BJ (cell line): ENCODE data around the gene GLT8D2. TPM values are rescaled to one million over a fixed set of nuclear protein-coding genes. Genes with fewer than 3 reads are reported as not detected.
A peak's percentile ranks its signal among the peaks of the same experiment; 100 is the strongest.

Source experiments
- CTCF ChIA-PET: fragments of 350-600 bp; formaldehyde crosslinking; extraction: SDS; loops from one replicate; lab custom pipeline; 2021; ENCODE audit warnings: antibody characterized with exemption, inconsistent platforms; lab: Yijun Ruan, JAX
- POLR2A ChIA-PET: fragments of 300-600 bp; sonication (Branson Sonifier 250); formaldehyde crosslinking; extraction: SDS; loops from one replicate; lab custom pipeline; 2021; ENCODE audit warnings: antibody characterized with exemption; lab: Charles Lee
- DNase-seq: peaks from one replicate; pipeline ENCODE4 v3.0.0-alpha.2; 2011; ENCODE audit warnings: low read depth
- H3K27me3 ChIP-seq: 2 replicates; pipeline ENCODE4 v1.6.0; 2011; ENCODE audit warnings: low read length; ENCODE audit not compliant: control insufficient read depth, insufficient read depth
- H3K36me3 ChIP-seq: 2 replicates; pipeline ENCODE4 v1.5.1; 2011; ENCODE audit warnings: low read length; ENCODE audit not compliant: control insufficient read depth, insufficient read depth
- H3K4me3 ChIP-seq: 2 replicates; pipeline ENCODE4 v1.5.1; 2011; ENCODE audit warnings: low read depth, mild to moderate bottlenecking, control low read depth, low read length
- polyA plus RNA-seq: library from polyadenylated mRNA; depleted of rRNA; stranded (reverse); fragments of >200 nt; gene quantifications from 2 replicates; pipeline ENCODE4 v1.2.3, GENCODE V29; 2011
- TF ChIP-seq, protein P1 (sequence below): IDR thresholded peaks from 2 replicates; pipeline ENCODE4 v1.5.1; 2011; ENCODE audit warnings: low read depth, mild to moderate bottlenecking, control low read depth, inconsistent platforms, low read length, moderate library complexity; ENCODE audit not compliant: insufficient read depth

The GLT8D2 gene
- polyA plus RNA-seq, 1 experiment = 67.6 TPM

DNA sequence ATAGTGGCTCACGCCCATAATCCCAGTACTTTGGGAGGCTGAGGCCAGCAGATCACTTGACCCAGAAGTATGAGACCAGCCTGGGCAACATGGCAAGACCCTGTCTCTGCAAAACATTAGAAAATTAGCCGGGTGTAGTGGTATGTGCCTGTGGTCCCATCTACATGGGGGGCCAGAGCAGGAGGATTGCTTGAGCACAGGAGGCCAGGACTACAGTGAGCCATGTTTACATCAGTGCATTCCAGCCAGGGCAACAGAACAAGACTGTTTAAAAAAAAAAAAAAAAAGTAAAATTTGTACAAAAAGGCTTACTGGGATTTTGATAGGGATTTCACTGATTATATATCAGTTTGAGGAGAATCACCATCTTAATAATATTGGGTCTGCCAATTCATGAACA lies 22.1 kb upstream of the GLT8D2 start:
- peaks cover 1% of the 10 kb centered on the region; the same call in 1 of the 2 replicates for H3K36me3 ChIP-seq
- H3K4me3 ChIP-seq = no peak overlapping the region
- no peaks in the 10 kb centered on the region for H3K27me3 ChIP-seq
- ChIA-PET POLR2A (no interaction called here), CTCF (no interaction called here)
- DNase-seq = no peak
- TF ChIP-seq, protein P1, sequence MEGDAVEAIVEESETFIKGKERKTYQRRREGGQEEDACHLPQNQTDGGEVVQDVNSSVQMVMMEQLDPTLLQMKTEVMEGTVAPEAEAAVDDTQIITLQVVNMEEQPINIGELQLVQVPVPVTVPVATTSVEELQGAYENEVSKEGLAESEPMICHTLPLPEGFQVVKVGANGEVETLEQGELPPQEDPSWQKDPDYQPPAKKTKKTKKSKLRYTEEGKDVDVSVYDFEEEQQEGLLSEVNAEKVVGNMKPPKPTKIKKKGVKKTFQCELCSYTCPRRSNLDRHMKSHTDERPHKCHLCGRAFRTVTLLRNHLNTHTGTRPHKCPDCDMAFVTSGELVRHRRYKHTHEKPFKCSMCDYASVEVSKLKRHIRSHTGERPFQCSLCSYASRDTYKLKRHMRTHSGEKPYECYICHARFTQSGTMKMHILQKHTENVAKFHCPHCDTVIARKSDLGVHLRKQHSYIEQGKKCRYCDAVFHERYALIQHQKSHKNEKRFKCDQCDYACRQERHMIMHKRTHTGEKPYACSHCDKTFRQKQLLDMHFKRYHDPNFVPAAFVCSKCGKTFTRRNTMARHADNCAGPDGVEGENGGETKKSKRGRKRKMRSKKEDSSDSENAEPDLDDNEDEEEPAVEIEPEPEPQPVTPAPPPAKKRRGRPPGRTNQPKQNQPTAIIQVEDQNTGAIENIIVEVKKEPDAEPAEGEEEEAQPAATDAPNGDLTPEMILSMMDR = no peak

DNA sequence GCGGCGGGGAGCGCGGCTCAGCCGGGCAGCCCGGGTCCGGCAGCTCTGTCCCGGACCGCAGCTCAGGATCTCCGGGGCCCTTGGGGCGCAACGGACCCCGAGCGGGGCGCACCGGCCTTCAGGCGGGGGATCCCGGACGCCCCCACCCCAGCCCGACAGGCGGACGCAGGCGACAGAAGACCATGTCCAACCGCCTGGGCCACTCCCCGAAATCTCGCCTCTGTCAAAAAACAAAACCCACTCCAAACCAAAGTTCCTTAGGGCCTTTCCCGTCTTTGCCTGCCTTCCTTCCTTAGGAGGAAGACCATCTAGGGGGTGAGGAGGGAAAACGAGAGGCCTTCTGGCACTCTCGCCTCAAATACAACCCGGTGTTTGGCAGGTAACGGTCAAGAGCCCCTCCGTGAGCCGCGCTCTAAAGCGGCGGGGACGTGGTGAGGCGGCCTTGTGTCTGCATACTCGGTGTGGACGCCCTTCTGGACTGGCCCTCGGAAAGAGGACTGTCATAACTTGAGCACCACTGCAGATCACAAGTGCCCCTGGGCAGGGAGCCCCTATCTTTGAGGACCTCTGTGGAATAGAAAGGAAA lies 14.9 kb upstream of the GLT8D2 start:
- POLR2A ChIA-PET = interaction anchor here (0.6 kb wide), 1 partner anchor 45 kb away, joined by 4 read pairs; no protein-coding TSS in a partner anchor
- CTCF ChIA-PET = interaction anchor here (1.8 to 2.7 kb wide), 2 partner anchors 9 to 44 kb away, joined by 6 read pairs; no protein-coding TSS in a partner anchor
- no peaks in the 10 kb centered on the region for H3K27me3 ChIP-seq
- H3K4me3 ChIP-seq = peak overlapping the region; percentile 91
- TF ChIP-seq, protein P1 = no peak
- H3K36me3 ChIP-seq = no peaks in the 10 kb centered on the region; the same call in none of the 2 replicates
- no peak for DNase-seq

DNA sequence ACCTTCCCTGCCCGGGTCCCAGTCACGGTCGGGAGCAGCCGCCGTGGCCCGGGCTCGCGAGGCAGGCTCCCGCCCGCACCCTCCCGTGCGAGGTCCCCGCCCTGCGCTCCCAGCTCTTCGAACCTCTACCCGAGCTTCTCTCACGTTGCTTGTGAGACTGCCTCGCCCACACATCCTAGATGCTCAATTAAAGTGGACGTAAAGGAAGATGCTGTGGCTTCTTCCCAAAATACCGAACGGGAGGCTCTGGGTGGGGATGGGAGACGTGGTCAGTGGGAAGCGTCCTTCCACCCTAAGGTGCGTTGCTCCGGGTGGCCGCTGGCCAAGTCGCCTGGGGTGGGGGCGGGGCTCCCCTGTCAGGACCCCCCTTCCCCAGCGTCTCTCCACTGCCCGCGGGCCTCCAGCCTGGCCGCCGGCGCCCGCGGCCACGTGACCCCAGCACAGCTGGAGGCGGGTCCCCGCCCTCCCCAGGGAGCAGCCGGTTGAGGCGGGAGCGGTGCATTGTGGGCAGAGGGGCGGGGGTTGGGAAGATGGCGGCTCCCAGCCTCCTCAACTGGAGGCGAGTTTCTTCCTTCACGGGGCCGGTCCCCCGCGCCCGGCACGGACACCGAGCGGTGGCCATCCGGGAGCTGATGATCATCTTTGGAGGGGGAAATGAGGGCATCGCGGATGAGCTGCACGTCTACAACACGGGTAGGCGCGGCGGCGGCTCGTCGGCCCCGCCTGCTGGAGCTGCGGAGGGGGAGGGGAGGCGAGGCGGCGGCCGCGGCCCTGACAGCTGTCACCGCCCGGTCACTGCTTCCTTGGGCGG lies 14.2 kb upstream of the GLT8D2 start, which contains the start of gene HCFC2:
TSS of gene HCFC2 (plus strand) at position 501 of the 811 bp plus-strand sequence. CDS start at position 531, 30 bp downstream.
- peak; percentile 38 for DNase-seq
- Histone ChIP-seq H3K4me3 (peak within 1 kb of the TSS; percentile 91), H3K27me3 (no peaks in the 10 kb centered on the region), H3K36me3 (no peaks in the 10 kb centered on the region; the same call in none of the 2 replicates)
- CTCF ChIA-PET = interaction anchor here (0.8 to 2.7 kb wide), 4 partner anchors 9 to 99 kb away, joined by 3 to 6 read pairs (median 5); partner anchors contain the start of gene TDG
- TF ChIP-seq, protein P1 = no peak
- POLR2A ChIA-PET = interaction anchor here (0.6 kb wide), 1 partner anchor 46 kb away, joined by 4 read pairs; no protein-coding TSS in a partner anchor

DNA sequence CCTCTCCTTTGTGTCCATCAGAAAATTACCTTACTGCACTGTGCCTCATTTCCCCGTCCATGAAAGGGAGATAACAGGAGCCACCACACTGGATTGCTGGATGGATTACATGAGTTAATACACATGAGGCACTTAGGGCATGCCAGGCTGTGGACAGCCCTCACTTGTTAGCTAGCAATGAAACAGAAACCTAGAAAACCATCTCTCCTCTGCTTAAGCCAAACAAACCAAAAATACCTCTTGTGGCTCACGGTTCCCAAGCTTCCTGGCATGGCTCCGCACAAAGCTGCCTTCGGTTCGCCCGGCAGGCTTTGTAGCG lies 13.7 kb upstream of the GLT8D2 start:
- POLR2A ChIA-PET = no interaction called here

More for the DNA sequence above, 13.7 kb upstream of the GLT8D2 start:
- H3K36me3 ChIP-seq = no peaks in the 10 kb centered on the region; the same call in 1 of the 2 replicates
- no peak for DNase-seq
- CTCF ChIA-PET = interaction anchor here (0.8 to 2.7 kb wide), 4 partner anchors 8 to 98 kb away, joined by 3 to 6 read pairs (median 5); partner anchors contain the start of gene TDG
- TF ChIP-seq, protein P1 = no peak
- H3K27me3 ChIP-seq = no peaks in the 10 kb centered on the region
- peak overlapping the region; percentile 91 for H3K4me3 ChIP-seq
